ENCODE results near the gene RBBP8NL. TPM values are rescaled to one million over a fixed set of nuclear protein-coding genes. Genes with fewer than 3 reads are reported as not detected.

Gene RBBP8NL
- total RNA-seq, 1 donor from 2014 or later, result 17.5 TPM

- no peaks in the 10 kb centered on the region for H3K36me3 Mint-ChIP-seq (ENCODE audit: insufficient read depth)
- H3K4me3 Mint-ChIP-seq (ENCODE audit: low read depth), result no peak overlapping the region
- H3K4me1 Mint-ChIP-seq (ENCODE audit: low read depth), result no peaks in the 10 kb centered on the region
- no peak for TF ChIP-seq CTCF (IDR thresholded peaks at IDR 0.05; ENCODE audit: unreplicated experiment)
- H3K9me3 Mint-ChIP-seq (ENCODE audit: low read depth), result no peaks in the 10 kb centered on the region
- no peak overlapping the region for H3K27ac Mint-ChIP-seq
- DNase-seq (ENCODE audit: low spot score, unreplicated experiment), result no peak
- peaks cover 7% of the 10 kb centered on the region for H3K27me3 Mint-ChIP-seq
Measured at GRCh38 chr20:62413025-62413570, 14.2 kb downstream of the RBBP8NL start.

- peak overlapping the region; percentile 59 for H3K27ac Mint-ChIP-seq
- TF ChIP-seq CTCF (IDR thresholded peaks at IDR 0.05; ENCODE audit: unreplicated experiment), result no peak
- H3K4me1 Mint-ChIP-seq (ENCODE audit: low read depth), result no peaks in the 10 kb centered on the region
- no peaks in the 10 kb centered on the region for H3K36me3 Mint-ChIP-seq (ENCODE audit: insufficient read depth)
- DNase-seq (ENCODE audit: low spot score, unreplicated experiment), result no peak
- peaks cover 7% of the 10 kb centered on the region for H3K27me3 Mint-ChIP-seq
- H3K9me3 Mint-ChIP-seq (ENCODE audit: low read depth), result no peaks in the 10 kb centered on the region
- no peak overlapping the region for H3K4me3 Mint-ChIP-seq (ENCODE audit: low read depth)
Measured at GRCh38 chr20:62412194-62413024, 14.9 kb downstream of the RBBP8NL start.

- Mint-ChIP-seq H3K27ac (no peak overlapping the region), H3K4me3 (ENCODE audit: low read depth) (no peak overlapping the region), H3K27me3 (peaks cover 7% of the 10 kb centered on the region), H3K9me3 (ENCODE audit: low read depth) (no peaks in the 10 kb centered on the region), H3K36me3 (ENCODE audit: insufficient read depth) (no peaks in the 10 kb centered on the region), H3K4me1 (ENCODE audit: low read depth) (no peaks in the 10 kb centered on the region)
- no peak for TF ChIP-seq CTCF (IDR thresholded peaks at IDR 0.05; ENCODE audit: unreplicated experiment)
- DNase-seq (ENCODE audit: low spot score, unreplicated experiment), result no peak
Measured at GRCh38 chr20:62411479-62412193, 15.7 kb downstream of the RBBP8NL start.

- Mint-ChIP-seq H3K9me3 (ENCODE audit: low read depth) (no peaks in the 10 kb centered on the region), H3K27me3 (peaks cover 7% of the 10 kb centered on the region), H3K4me3 (ENCODE audit: low read depth) (no peak overlapping the region), H3K4me1 (ENCODE audit: low read depth) (peaks cover 4% of the 10 kb centered on the region), H3K36me3 (ENCODE audit: insufficient read depth) (no peaks in the 10 kb centered on the region), H3K27ac (no peak overlapping the region)
- no peak for DNase-seq (ENCODE audit: low spot score, unreplicated experiment)
- no peak for TF ChIP-seq CTCF (IDR thresholded peaks at IDR 0.05; ENCODE audit: unreplicated experiment)
Measured at GRCh38 chr20:62410746-62411478, 16.4 kb downstream of the RBBP8NL start.

Measured in progenitor cell of endocrine pancreas (in vitro differentiated cells).